Body of pancreas (tissue), 4 donors: ENCODE measurements around the gene MYO1B. TPM values are rescaled to one million over a fixed set of nuclear protein-coding genes. Genes with fewer than 3 reads are reported as not detected.
A peak's percentile ranks its signal among the peaks of the same experiment; 100 is the strongest.

Experiments used
- ATAC-seq: fragments of 150-250 bp; one replicate; pipeline ENCODE4 v1.9.1; 2016
- DNase-seq, 4 donors: peaks; one replicate each; pipeline ENCODE4 v3.0.0-alpha.2; 2019
- H3K27ac ChIP-seq, 4 donors: fragments of 200-600 bp; sonication (generic); 1 replicate in 3 of 4; 2 replicates in 1 of 4; pipeline versions ENCODE4 v1.5.1 to v1.6.1; 2016 to 2019; ENCODE audit warnings: mild to moderate bottlenecking in 1 of 4, mixed read lengths in 1 of 4, moderate library complexity in 1 of 4
- H3K27me3 ChIP-seq, 2 donors: fragments of 200-600 bp; sonication (generic); one replicate each; pipeline ENCODE4 v1.6.0; 2016; ENCODE audit warnings: mild to moderate bottlenecking in 1 of 2
- H3K36me3 ChIP-seq, 2 donors: fragments of 200-600 bp; sonication (generic); replicated peaks in 1 of 2; 2 replicates each; pipeline ENCODE4 v1.5.1; 2016; ENCODE audit warnings: low read depth in 2 of 2; ENCODE audit not compliant: insufficient read depth in 1 of 2
- H3K4me1 ChIP-seq: fragments of 200-600 bp; sonication (generic); one replicate; pipeline ENCODE4 v1.6.0; 2016
- H3K4me3 ChIP-seq, 2 donors: fragments of 200-600 bp; sonication (generic); 1 replicate in 1 of 2; 2 replicates in 1 of 2; pipeline ENCODE4 v1.5.1; 2016 to 2019
- H3K9me3 ChIP-seq, 3 donors: fragments of 200-600 bp; sonication (generic); 1 replicate in 2 of 3; 2 replicates in 1 of 3; pipeline ENCODE4 v1.5.1; 2016
- CTCF ChIP-seq, 7 experiments: fragments of 450-650 bp in 4 of 7; fragments of 200-600 bp in 3 of 7; sonication (generic) in 3 of 7; IDR thresholded peaks; one replicate each; pipeline ENCODE4 v1.5.1; 2016 to 2019; ENCODE audit warnings: antibody characterized with exemption in 7 of 7
- POLR2A ChIP-seq, 3 donors: fragments of 450-650 bp; IDR thresholded peaks; one replicate each; pipeline ENCODE4 v1.6.1; 2016; ENCODE audit warnings: antibody characterized with exemption in 3 of 3, mild to moderate bottlenecking in 2 of 3
- WGBS, 2 donors: methylation state at CpG; one replicate each; pipeline ENCODE4 v1.1.5; 2017; 5-methylcytosine and 5-hydroxymethylcytosine counted together
- intact Hi-C: fragments of 100-400 bp; cut with DNase I; formaldehyde crosslinking; loops from one replicate; pipeline ENCODE4 v1.15.1; 2023
- small RNA-seq: library from RNA; depleted of rRNA; stranded (forward); fragments of <200 nt; gene quantifications from one replicate; pipeline ENCODE3, GENCODE V24; 2016
- total RNA-seq, 2 donors: library from RNA; depleted of rRNA; stranded (reverse); fragments of >200 nt; gene quantifications; one replicate each; pipeline ENCODE4 v1.1.0, GENCODE V29; 2016

Gene MYO1B
- total RNA-seq, 2 donors from 2014 or later = 68.0 to 77.8 TPM

DNA sequence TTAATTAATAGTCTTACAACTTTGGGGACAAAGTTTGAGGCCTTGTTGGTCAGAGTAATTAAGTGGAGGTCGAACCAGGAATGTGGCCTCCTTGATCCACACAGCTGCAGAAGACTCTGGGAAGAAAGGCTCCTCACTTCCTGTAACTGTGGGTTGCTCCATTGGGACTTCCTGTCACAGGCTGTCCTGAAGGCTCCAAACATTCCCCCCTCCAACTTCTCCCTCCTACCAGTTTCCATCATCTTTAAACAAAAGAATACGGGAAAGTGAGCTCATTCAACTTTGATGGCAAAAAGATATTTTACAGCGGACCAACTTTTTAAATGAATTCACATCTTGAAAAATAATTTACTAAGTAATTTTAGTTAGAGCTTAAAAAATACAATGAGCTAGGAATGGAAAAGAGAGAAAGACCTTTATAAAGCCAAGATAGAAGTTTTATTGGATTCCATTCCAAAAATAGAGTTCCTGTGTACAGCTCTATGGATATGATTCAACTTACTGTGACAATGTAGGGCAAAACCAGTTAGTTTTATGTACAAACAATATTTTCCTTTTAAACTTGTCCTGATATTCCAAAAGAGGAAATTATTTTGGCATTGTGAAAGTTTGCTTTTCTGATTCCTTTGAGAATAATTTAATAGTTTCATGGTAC lies 220.7 kb downstream of the MYO1B start:
- intact Hi-C loops = no loop called here
- TF ChIP-seq CTCF (IDR thresholded peaks at IDR 0.05) = no peak
- H3K9me3 ChIP-seq = no peaks in the 10 kb centered on the region
- no peaks in the 10 kb centered on the region for H3K27me3 ChIP-seq
- DNase-seq (no peak), ATAC-seq (no peak)
- no peak overlapping the region for H3K4me3 ChIP-seq
- WGBS, 2 donors = 82 to 86% methylated on average over 3 of the region's 3 CpGs
- peak overlapping the region in 2 of 4 donors; percentile 65 to 76 for H3K27ac ChIP-seq
- H3K4me1 ChIP-seq = peaks cover 87% of the 10 kb centered on the region
- no peaks in the 10 kb centered on the region for H3K36me3 ChIP-seq

DNA sequence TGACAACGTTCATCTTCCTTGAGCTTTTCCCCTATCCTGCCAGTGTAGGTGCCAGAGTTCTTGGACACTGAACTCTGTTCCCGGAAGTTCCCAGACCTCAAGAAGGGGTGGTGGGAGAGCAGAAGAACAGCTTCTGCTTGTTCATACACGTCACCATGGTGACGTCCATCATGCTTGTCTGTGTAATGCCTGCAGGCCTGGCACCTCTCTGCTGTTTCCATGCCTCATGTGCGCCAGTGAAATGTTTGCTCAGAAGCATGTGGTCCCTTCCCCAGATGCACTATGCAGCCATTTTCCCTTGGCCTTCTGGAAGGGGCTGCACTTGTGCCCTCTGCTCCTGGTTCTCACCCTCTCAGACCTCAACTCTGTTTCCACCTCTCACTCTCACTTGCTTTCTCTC lies 221.9 kb downstream of the MYO1B start:
- H3K4me3 ChIP-seq = no peak overlapping the region
- DNase-seq (peak; percentile 81 to 93 (median 83)), ATAC-seq (peak; percentile 84)
- H3K4me1 ChIP-seq = peaks cover 86% of the 10 kb centered on the region
- TF ChIP-seq POLR2A (IDR thresholded peaks at IDR 0.05) = peak in 1 of 3 donors; percentile 31
- no peak for TF ChIP-seq CTCF (IDR thresholded peaks at IDR 0.05)
- H3K9me3 ChIP-seq = no peaks in the 10 kb centered on the region
- peak overlapping the region; percentile 36 to 76 (median 58) for H3K27ac ChIP-seq
- H3K27me3 ChIP-seq = no peaks in the 10 kb centered on the region
- 55 to 62% methylated on average over 3 to 5 of the region's 5 CpGs for WGBS, 2 donors
- no peaks in the 10 kb centered on the region for H3K36me3 ChIP-seq
- intact Hi-C loops = no loop called here

- peaks cover 57% of the 10 kb centered on the region for H3K4me1 ChIP-seq
- H3K9me3 ChIP-seq = no peaks in the 10 kb centered on the region
- peak; percentile 56 for ATAC-seq
- H3K36me3 ChIP-seq = no peaks in the 10 kb centered on the region
- no peak overlapping the region for H3K4me3 ChIP-seq
- TF ChIP-seq POLR2A (IDR thresholded peaks at IDR 0.05) (no peak), CTCF (IDR thresholded peaks at IDR 0.05) (no peak)
- H3K27me3 ChIP-seq = no peaks in the 10 kb centered on the region
- intact Hi-C loops = no loop called here
- DNase-seq = no peak
- H3K27ac ChIP-seq = peak overlapping the region in 3 of 4 donors; percentile 51 to 73 (median 58)
Observed at GRCh38 chr2:191470306-191470705, 225.1 kb downstream of the MYO1B start.

- H3K36me3 ChIP-seq = no peaks in the 10 kb centered on the region
- ATAC-seq (no peak), DNase-seq (no peak)
- H3K27ac ChIP-seq = no peak overlapping the region
- 71 to 88% methylated on average over 1 of the region's 1 CpG for WGBS, 2 donors
- no peaks in the 10 kb centered on the region for H3K9me3 ChIP-seq
- intact Hi-C loops = no loop called here
- H3K4me3 ChIP-seq = no peak overlapping the region
- H3K4me1 ChIP-seq = peaks cover 48% of the 10 kb centered on the region
- no peaks in the 10 kb centered on the region for H3K27me3 ChIP-seq
- no peak for TF ChIP-seq POLR2A (IDR thresholded peaks at IDR 0.05)
- no peak for TF ChIP-seq CTCF (IDR thresholded peaks at IDR 0.05)
Observed at GRCh38 chr2:191474464-191474863, 229.3 kb downstream of the MYO1B start.

Small RNA genes within 50 kb of the gene (small RNA-seq; reads per million reads assigned to genes)
- not detected for gene RNU6-1045P

Other genes with a start within 250 kb of the MYO1B start
- gene STAT1, start 231.2 kb upstream of the MYO1B start, total RNA-seq = 10 to 100 TPM; 30.1 to 56.4 TPM
- 1 to 10 TPM in 1 of 2 donors, under 1 TPM in 1; 0.52 to 2.6 TPM for gene STAT4, start 94.4 kb upstream of the MYO1B start, total RNA-seq